Measurements from ENCODE around the gene CSNK2B. TPM values are rescaled to one million over a fixed set of nuclear protein-coding genes. Genes with fewer than 3 reads are reported as not detected.

The CSNK2B gene
- total and polyA plus RNA-seq, 9 of the 15 experiments (the other 6 are each of a cell fraction or from before 2014, with no cell fraction given), result 120 to 1,126 (median 529) TPM

DNA sequence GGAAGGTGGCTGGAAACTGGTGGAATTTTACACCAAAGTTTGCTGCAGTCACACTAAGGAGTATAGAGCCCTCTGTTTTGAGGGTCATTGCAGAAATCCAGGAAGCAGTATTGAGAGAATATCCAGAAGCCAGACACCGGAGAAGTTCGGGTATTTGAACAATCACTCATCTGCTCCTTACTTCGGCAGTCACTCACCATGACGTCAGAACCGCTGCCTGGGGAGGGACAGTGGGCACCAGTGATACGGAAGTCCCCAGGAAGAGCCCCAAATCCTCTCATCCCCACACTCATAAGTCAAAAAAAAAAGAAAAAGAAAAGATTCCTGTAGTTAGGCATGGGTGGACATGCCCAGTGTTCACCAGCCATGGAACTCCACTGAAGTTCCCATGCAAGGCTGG lies 11.0 kb downstream of the CSNK2B start (continued):
- TF ChIP-seq, protein P1, sequence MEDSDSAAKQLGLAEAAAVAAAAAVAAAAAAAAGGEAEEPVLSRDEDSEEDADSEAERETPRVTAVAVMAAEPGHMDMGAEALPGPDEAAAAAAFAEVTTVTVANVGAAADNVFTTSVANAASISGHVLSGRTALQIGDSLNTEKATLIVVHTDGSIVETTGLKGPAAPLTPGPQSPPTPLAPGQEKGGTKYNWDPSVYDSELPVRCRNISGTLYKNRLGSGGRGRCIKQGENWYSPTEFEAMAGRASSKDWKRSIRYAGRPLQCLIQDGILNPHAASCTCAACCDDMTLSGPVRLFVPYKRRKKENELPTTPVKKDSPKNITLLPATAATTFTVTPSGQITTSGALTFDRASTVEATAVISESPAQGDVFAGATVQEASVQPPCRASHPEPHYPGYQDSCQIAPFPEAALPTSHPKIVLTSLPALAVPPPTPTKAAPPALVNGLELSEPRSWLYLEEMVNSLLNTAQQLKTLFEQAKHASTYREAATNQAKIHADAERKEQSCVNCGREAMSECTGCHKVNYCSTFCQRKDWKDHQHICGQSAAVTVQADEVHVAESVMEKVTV (CRISPR knock-in tag; IDR thresholded peaks at IDR 0.05), result 0 out of 2 replicates have a peak, but pooled peaks have one; percentile 16
- TF ChIP-seq, protein P2, sequence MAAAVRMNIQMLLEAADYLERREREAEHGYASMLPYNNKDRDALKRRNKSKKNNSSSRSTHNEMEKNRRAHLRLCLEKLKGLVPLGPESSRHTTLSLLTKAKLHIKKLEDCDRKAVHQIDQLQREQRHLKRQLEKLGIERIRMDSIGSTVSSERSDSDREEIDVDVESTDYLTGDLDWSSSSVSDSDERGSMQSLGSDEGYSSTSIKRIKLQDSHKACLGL (CRISPR knock-in tag; IDR thresholded peaks at IDR 0.05; ENCODE audit: borderline replicate concordance, poor library complexity, severe bottlenecking), result no peak
- TF ChIP-seq MCM3 (IDR thresholded peaks at IDR 0.05), result 0 out of 2 replicates have a peak, but pooled peaks have one; percentile 17
- TF ChIP-seq, protein P3, sequence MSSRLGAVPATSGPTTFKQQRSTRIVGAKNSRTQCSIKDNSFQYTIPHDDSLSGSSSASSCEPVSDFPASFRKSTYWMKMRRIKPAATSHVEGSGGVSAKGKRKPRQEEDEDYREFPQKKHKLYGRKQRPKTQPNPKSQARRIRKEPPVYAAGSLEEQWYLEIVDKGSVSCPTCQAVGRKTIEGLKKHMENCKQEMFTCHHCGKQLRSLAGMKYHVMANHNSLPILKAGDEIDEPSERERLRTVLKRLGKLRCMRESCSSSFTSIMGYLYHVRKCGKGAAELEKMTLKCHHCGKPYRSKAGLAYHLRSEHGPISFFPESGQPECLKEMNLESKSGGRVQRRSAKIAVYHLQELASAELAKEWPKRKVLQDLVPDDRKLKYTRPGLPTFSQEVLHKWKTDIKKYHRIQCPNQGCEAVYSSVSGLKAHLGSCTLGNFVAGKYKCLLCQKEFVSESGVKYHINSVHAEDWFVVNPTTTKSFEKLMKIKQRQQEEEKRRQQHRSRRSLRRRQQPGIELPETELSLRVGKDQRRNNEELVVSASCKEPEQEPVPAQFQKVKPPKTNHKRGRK (tag; IDR thresholded peaks at IDR 0.05), result no peak
- TF ChIP-seq KHSRP (IDR thresholded peaks at IDR 0.05), result peak; percentile 46; the same call in 1 of the 2 replicates
- TF ChIP-seq CTBP1 (IDR thresholded peaks at IDR 0.05; ENCODE audit: borderline replicate concordance), result no peak
- TF ChIP-seq SPI1 (IDR thresholded peaks at IDR 0.05; ENCODE audit: borderline replicate concordance, low read depth, low read length), result peak; percentile 42; the same call in 1 of the 2 replicates
- TF ChIP-seq SMARCE1 (IDR thresholded peaks at IDR 0.05), result 0 out of 2 replicates have a peak, but pooled peaks have one; percentile 59
- no peak for TF ChIP-seq CBFA2T3 (IDR thresholded peaks at IDR 0.05)
- TF ChIP-seq SMARCA4 (IDR thresholded peaks at IDR 0.05), result peak; percentile 55; the same call in 1 of the 2 replicates
- TF ChIP-seq KDM5B (IDR thresholded peaks at IDR 0.05; ENCODE audit: insufficient replicate concordance, low read depth, low read length), result peak; percentile 12
